A549 (cell line): ENCODE measurements around the gene NTM. TPM values are rescaled to one million over a fixed set of nuclear protein-coding genes. Genes with fewer than 3 reads are reported as not detected.

Source experiments
- ATAC-seq, 2 experiments: fragments of 200-7000 bp in 1 of 2; fragments of >200 bp in 1 of 2; cut with Nextera tagmentation in 1 of 2; cut with Tn5 transposase in 1 of 2; 3 replicates each; pipeline versions ENCODE4 v1.8.0 to v1.9.1; 2018 to 2020; ENCODE audit warnings: mild to moderate bottlenecking in 1 of 2, moderate library complexity in 1 of 2
- CTCF ChIA-PET: fragments of 300-600 bp; sonication (Branson Sonifier 250); formaldehyde crosslinking; extraction: SDS; loops from one replicate; lab custom pipeline; 2021; ENCODE audit warnings: antibody characterized with exemption, inconsistent platforms; lab: Yijun Ruan, JAX
- POLR2A ChIA-PET: fragments of 350-600 bp; formaldehyde crosslinking; extraction: SDS; loops from one replicate; lab custom pipeline; 2021; ENCODE audit warnings: antibody characterized with exemption, inconsistent platforms; lab: Yijun Ruan, JAX
- DNase-seq, 2 experiments: peaks; one replicate each; pipeline versions ENCODE4 v3.0.0 to v3.0.0-alpha.2; 2011 to 2016; ENCODE audit warnings: low read depth in 1 of 2, low spot score in 1 of 2
- FAIRE-seq: peaks from 2 replicates; lab custom pipeline; 2011; peaks lifted over from hg19 to GRCh38; lab: Jason Lieb, UNC
- H3K27ac ChIP-seq, 2 experiments: fragments of >200 bp; sonication (Bioruptor Twin); formaldehyde crosslinking; 3 replicates each; pipeline ENCODE4 v1.5.1; 2016 to 2017
- H3K4me1 ChIP-seq: fragments of >200 bp; sonication (Bioruptor Twin); formaldehyde crosslinking; 3 replicates; pipeline ENCODE4 v1.6.1; 2016
- H3K4me2 ChIP-seq: fragments of >200 bp; sonication (Bioruptor Twin); formaldehyde crosslinking; 3 replicates; pipeline ENCODE4 v1.6.1; 2016
- H3K4me3 ChIP-seq: fragments of >200 bp; sonication (Bioruptor Twin); formaldehyde crosslinking; 3 replicates; pipeline ENCODE4 v1.5.1; 2016
- H3K9me3 ChIP-seq: fragments of >200 bp; sonication (Bioruptor Twin); formaldehyde crosslinking; 3 replicates; pipeline ENCODE4 v1.6.1; 2016
- CBX2 ChIP-seq: fragments of 200-600 bp; sonication (generic); IDR thresholded peaks from 2 replicates; pipeline ENCODE4 v1.6.1; 2016; ENCODE audit warnings: low read depth, mild to moderate bottlenecking, borderline replicate concordance
- CHD4 ChIP-seq: fragments of 200-600 bp; sonication (generic); IDR thresholded peaks from 2 replicates; pipeline ENCODE4 v1.6.1; 2016; ENCODE audit warnings: antibody characterized with exemption, mild to moderate bottlenecking, borderline replicate concordance
- E2F6 ChIP-seq: IDR thresholded peaks from 2 replicates; pipeline ENCODE4 v1.6.1; 2012; ENCODE audit warnings: low read depth, borderline replicate concordance
- EHF ChIP-seq: fragments of 250-450 bp; sonication (Bioruptor Pico); IDR thresholded peaks from 2 replicates; pipeline ENCODE4 v1.5.0; 2020; ENCODE audit warnings: mild to moderate bottlenecking
- EHMT2 ChIP-seq: fragments of 200-600 bp; sonication (generic); IDR thresholded peaks from 2 replicates; pipeline ENCODE4 v1.6.1; 2016; ENCODE audit warnings: antibody characterized with exemption, low read depth, mild to moderate bottlenecking, moderate library complexity
- EP300 ChIP-seq, 2 experiments: fragments of >200 bp; sonication (Bioruptor Twin); formaldehyde crosslinking; IDR thresholded peaks; 2 replicates in 1 of 2; 3 replicates in 1 of 2; pipeline ENCODE4 v1.6.1; 2016 to 2017
- ESRRA ChIP-seq: fragments of 150-350 bp; IDR thresholded peaks from 2 replicates; pipeline ENCODE4 v1.6.1; 2014; ENCODE audit warnings: mild to moderate bottlenecking, low read length, borderline replicate concordance
- FOSL2 ChIP-seq, 2 experiments: fragments of 450-650 bp in 1 of 2; fragments of >200 bp in 1 of 2; sonication (Bioruptor Twin) in 1 of 2; formaldehyde crosslinking; IDR thresholded peaks; 2 replicates each; pipeline versions ENCODE4 v1.5.0 to v1.6.1; 2016 to 2020; ENCODE audit warnings: mild to moderate bottlenecking in 1 of 2, moderate library complexity in 1 of 2
- HES2 ChIP-seq: fragments of >200 bp; sonication (Bioruptor Twin); formaldehyde crosslinking; IDR thresholded peaks from 2 replicates; pipeline ENCODE4 v1.6.1; 2016
- HMGXB4 ChIP-seq: fragments of 250-450 bp; sonication (Bioruptor Pico); IDR thresholded peaks from 2 replicates; pipeline ENCODE4 v1.5.0; 2021; ENCODE audit warnings: mild to moderate bottlenecking, moderate library complexity, borderline replicate concordance
- HOXB5 ChIP-seq: fragments of 250-450 bp; sonication (Bioruptor Pico); IDR thresholded peaks from 2 replicates; pipeline ENCODE4 v1.5.0; 2020; ENCODE audit warnings: mild to moderate bottlenecking, moderate library complexity
- KDM1A ChIP-seq: fragments of 200-600 bp; sonication (generic); IDR thresholded peaks from 2 replicates; pipeline ENCODE4 v1.6.1; 2016; ENCODE audit warnings: low read depth, mild to moderate bottlenecking
- MAZ ChIP-seq: fragments of 150-350 bp; IDR thresholded peaks from 2 replicates; pipeline ENCODE4 v1.6.1; 2014; ENCODE audit warnings: antibody characterized with exemption, low read depth, low read length, borderline replicate concordance
- MYC ChIP-seq: IDR thresholded peaks from 2 replicates; pipeline ENCODE4 v1.6.1; 2012; ENCODE audit warnings: mild to moderate bottlenecking, inconsistent platforms, low read length, improper control_type of control experiment, borderline replicate concordance
- NFE2L2 ChIP-seq: fragments of 150-350 bp; conservative IDR thresholded peaks from 2 replicates; pipeline ENCODE4 v1.6.1; 2014; ENCODE audit warnings: low read length
- PHF8 ChIP-seq: fragments of 200-600 bp; sonication (generic); IDR thresholded peaks from 2 replicates; pipeline ENCODE4 v1.6.1; 2016; ENCODE audit warnings: low read depth, mild to moderate bottlenecking, antibody characterized with exemption, moderate library complexity, borderline replicate concordance
- POLR2A ChIP-seq: IDR thresholded peaks from 2 replicates; pipeline ENCODE4 v1.6.1; 2012; ENCODE audit warnings: mild to moderate bottlenecking, low read length
- POLR2AphosphoS2 ChIP-seq: conservative IDR thresholded peaks from 2 replicates; pipeline ENCODE4 v1.6.1; 2012; ENCODE audit warnings: low read length, improper control_type of control experiment, inconsistent platforms
- RFX5 ChIP-seq: fragments of 450-650 bp; IDR thresholded peaks from 2 replicates; pipeline ENCODE4 v1.7.1; 2014; ENCODE audit warnings: antibody characterized with exemption, mild to moderate bottlenecking, moderate library complexity
- TP53 ChIP-seq: fragments of 250-450 bp; sonication (Bioruptor Pico); IDR thresholded peaks from 2 replicates; pipeline ENCODE4 v1.5.0; 2021; ENCODE audit warnings: mild to moderate bottlenecking, moderate library complexity
- ZNF302 ChIP-seq: fragments of 250-450 bp; sonication (Bioruptor Pico); IDR thresholded peaks from 2 replicates; pipeline ENCODE4 v1.9.0; 2021; ENCODE audit warnings: inconsistent platforms, mild to moderate bottlenecking, moderate library complexity
- WGBS: methylation state at CpG from one replicate; pipeline ENCODE4 v1.1.6; 2017; ENCODE audit errors: missing lambda C conversion rate; 5-methylcytosine and 5-hydroxymethylcytosine counted together
- polyA plus RNA-seq, 4 experiments: library from polyadenylated mRNA; depleted of rRNA in 3 of 4; stranded (reverse); fragments of >200 nt; fragmentation: RNase III in 1 of 4; extraction: RNeasy Plus Mini Kit Qiagen cat#74134 plus additional on column Dnase treatment in 1 of 4; gene quantifications; 2 replicates in 3 of 4; 3 replicates in 1 of 4; pipeline ENCODE4 v1.2.3, GENCODE V29; 2011 to 2017
- TF ChIP-seq, protein P1 (sequence below): fragments of 200-600 bp; sonication (generic); IDR thresholded peaks from 2 replicates; pipeline ENCODE4 v1.6.1; 2016; ENCODE audit warnings: antibody characterized with exemption, mild to moderate bottlenecking, moderate library complexity
- TF ChIP-seq, protein P2 (sequence below): fragments of 250-450 bp; sonication (Bioruptor Pico); IDR thresholded peaks from 2 replicates; pipeline ENCODE4 v1.5.0; 2020; ENCODE audit warnings: low read depth, mild to moderate bottlenecking, moderate library complexity
- TF ChIP-seq, protein P3 (sequence below): fragments of >200 bp; sonication (Bioruptor Twin); formaldehyde crosslinking; IDR thresholded peaks from 3 replicates; pipeline ENCODE4 v1.6.1; 2016

Gene NTM
- polyA plus RNA-seq, 2 of the 4 experiments (the other 2 are of a cell fraction) = not detected

- TF ChIP-seq NFE2L2 = no peak
- no peak for TF ChIP-seq POLR2A
- no peak for TF ChIP-seq TP53 (CRISPR knock-in tag)
- TF ChIP-seq MAZ = no peak
- no peak for TF ChIP-seq HOXB5 (CRISPR knock-in tag)
- TF ChIP-seq EHMT2 = no peak
- TF ChIP-seq EHF (CRISPR knock-in tag) = no peak
- WGBS = 13% methylated on average over 2 of the region's 2 CpGs
- ChIA-PET CTCF (no interaction called here), POLR2A (no interaction called here)
- DNase-seq = no peak
- Histone ChIP-seq H3K4me2 (no peak overlapping the region), H3K9me3 (no peaks in the 10 kb centered on the region), H3K27ac (no peak overlapping the region), H3K4me1 (no peaks in the 10 kb centered on the region), H3K4me3 (no peak overlapping the region)
- no peak for ATAC-seq
- FAIRE-seq = no peak
Observed at GRCh38 chr11:131530407-131530806, 160.0 kb downstream of the NTM start.

DNA sequence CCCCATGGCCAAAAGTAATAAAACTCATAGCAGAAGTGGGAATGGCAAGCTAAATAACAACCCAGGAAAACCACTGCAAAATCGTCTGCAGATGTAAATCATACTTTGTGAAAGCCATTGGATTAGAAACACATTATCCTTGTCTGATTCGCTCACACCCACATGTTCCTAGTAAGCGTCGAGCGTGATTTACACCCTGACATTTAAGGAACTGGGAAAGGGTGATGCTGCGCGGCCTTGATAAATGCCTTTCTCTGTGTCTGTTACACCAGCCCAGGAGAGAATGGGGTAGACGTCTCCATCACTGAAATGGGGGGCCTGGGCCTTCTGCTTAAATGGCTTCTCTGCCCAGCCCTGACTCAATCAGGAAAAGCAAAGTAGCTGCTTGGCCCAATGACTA is 162.7 kb downstream of the NTM start:
- no peak for TF ChIP-seq POLR2A
- no peak for TF ChIP-seq CHD4
- TF ChIP-seq POLR2AphosphoS2 = no peak
- TF ChIP-seq ZNF302 (CRISPR knock-in tag) = no peak
- ChIA-PET CTCF (no interaction called here), POLR2A (no interaction called here)
- FAIRE-seq = no peak
- ATAC-seq = no peak
- WGBS = 13% methylated on average over 8 of the region's 8 CpGs
- no peaks in the 10 kb centered on the region for H3K4me1 ChIP-seq
- no peak overlapping the region for H3K27ac ChIP-seq
- no peaks in the 10 kb centered on the region for H3K9me3 ChIP-seq
- no peak overlapping the region for H3K4me3 ChIP-seq
- H3K4me2 ChIP-seq = no peak overlapping the region
- DNase-seq = no peak

DNA sequence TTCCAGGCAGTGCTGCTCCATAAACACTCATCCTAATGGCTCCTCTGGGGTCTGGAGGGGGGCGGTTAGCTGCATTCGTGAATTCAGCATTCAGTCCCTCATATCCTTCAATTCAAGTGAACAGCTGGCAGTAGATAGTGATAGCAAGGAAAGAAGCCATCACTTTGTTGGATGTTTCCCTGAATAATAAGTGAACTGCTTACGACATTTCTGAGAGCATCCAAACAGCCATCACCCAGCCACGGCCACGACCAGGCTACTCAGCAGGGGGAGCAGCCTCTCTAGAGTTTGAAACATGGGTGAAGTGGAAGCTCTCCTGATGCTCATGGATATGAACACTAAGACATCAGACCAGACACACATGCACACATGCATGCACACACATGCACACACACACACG is 163.6 kb downstream of the NTM start:
- ChIA-PET CTCF (no interaction called here), POLR2A (no interaction called here)
- Histone ChIP-seq H3K4me1 (no peaks in the 10 kb centered on the region), H3K9me3 (no peaks in the 10 kb centered on the region), H3K4me2 (no peak overlapping the region), H3K4me3 (no peak overlapping the region), H3K27ac (no peak overlapping the region)
- DNase-seq (no peak), ATAC-seq (no peak), FAIRE-seq (no peak)
- WGBS = 0% methylated on average over 4 of the region's 6 CpGs
- TF ChIP-seq, protein P1, sequence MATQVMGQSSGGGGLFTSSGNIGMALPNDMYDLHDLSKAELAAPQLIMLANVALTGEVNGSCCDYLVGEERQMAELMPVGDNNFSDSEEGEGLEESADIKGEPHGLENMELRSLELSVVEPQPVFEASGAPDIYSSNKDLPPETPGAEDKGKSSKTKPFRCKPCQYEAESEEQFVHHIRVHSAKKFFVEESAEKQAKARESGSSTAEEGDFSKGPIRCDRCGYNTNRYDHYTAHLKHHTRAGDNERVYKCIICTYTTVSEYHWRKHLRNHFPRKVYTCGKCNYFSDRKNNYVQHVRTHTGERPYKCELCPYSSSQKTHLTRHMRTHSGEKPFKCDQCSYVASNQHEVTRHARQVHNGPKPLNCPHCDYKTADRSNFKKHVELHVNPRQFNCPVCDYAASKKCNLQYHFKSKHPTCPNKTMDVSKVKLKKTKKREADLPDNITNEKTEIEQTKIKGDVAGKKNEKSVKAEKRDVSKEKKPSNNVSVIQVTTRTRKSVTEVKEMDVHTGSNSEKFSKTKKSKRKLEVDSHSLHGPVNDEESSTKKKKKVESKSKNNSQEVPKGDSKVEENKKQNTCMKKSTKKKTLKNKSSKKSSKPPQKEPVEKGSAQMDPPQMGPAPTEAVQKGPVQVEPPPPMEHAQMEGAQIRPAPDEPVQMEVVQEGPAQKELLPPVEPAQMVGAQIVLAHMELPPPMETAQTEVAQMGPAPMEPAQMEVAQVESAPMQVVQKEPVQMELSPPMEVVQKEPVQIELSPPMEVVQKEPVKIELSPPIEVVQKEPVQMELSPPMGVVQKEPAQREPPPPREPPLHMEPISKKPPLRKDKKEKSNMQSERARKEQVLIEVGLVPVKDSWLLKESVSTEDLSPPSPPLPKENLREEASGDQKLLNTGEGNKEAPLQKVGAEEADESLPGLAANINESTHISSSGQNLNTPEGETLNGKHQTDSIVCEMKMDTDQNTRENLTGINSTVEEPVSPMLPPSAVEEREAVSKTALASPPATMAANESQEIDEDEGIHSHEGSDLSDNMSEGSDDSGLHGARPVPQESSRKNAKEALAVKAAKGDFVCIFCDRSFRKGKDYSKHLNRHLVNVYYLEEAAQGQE = no peak
- TF ChIP-seq KDM1A (no peak), EHMT2 (no peak), ESRRA (no peak), MYC (no peak), HES2 (no peak), FOSL2 (IDR thresholded peaks at IDR 0.05) (no peak), FOSL2 (CRISPR knock-in tag; IDR thresholded peaks at IDR 0.05) (no peak), EP300 (IDR thresholded peaks at IDR 0.05) (no peak), POLR2A (no peak), HMGXB4 (no peak), PHF8 (no peak), E2F6 (no peak), RFX5 (no peak), CBX2 (no peak)
- TF ChIP-seq, protein P2, sequence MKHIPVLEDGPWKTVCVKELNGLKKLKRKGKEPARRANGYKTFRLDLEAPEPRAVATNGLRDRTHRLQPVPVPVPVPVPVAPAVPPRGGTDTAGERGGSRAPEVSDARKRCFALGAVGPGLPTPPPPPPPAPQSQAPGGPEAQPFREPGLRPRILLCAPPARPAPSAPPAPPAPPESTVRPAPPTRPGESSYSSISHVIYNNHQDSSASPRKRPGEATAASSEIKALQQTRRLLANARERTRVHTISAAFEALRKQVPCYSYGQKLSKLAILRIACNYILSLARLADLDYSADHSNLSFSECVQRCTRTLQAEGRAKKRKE (CRISPR knock-in tag) = no peak
- TF ChIP-seq, protein P3, sequence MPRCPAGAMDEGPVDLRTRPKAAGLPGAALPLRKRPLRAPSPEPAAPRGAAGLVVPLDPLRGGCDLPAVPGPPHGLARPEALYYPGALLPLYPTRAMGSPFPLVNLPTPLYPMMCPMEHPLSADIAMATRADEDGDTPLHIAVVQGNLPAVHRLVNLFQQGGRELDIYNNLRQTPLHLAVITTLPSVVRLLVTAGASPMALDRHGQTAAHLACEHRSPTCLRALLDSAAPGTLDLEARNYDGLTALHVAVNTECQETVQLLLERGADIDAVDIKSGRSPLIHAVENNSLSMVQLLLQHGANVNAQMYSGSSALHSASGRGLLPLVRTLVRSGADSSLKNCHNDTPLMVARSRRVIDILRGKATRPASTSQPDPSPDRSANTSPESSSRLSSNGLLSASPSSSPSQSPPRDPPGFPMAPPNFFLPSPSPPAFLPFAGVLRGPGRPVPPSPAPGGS = no peak
